ENCODE measurements around the gene LRRK1.
A peak's percentile ranks its signal among the peaks of the same experiment; 100 is the strongest.

LRRK1 gene

DNA sequence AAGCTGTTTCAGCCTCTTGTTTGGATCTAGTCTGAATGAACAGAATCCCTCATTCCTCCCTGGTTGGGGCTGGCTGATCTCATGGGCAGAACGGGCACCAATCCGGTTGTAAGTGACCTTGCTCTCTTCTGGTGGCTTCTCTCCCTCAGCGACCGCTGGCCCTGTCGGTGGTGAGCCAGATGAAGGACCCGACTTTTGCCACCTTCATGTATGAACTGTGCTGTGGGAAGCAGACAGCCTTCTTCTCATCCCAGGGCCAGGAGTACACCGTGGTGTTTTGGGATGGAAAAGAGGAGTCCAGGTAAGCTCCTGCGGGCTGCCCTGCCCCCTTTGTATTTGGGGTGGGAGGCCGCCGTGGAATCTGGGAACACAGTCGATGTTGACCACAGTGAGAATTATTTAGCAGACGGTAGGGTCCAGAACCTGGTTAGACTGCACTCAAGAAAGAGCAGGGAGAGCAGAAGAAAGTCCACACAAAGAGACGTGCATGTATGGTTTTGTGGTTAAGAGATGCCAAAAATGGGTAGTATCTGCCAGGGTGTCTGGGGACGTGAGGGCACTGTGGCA lies 138.8 kb downstream of the LRRK1 start:
- TF ChIP-seq, protein P1, sequence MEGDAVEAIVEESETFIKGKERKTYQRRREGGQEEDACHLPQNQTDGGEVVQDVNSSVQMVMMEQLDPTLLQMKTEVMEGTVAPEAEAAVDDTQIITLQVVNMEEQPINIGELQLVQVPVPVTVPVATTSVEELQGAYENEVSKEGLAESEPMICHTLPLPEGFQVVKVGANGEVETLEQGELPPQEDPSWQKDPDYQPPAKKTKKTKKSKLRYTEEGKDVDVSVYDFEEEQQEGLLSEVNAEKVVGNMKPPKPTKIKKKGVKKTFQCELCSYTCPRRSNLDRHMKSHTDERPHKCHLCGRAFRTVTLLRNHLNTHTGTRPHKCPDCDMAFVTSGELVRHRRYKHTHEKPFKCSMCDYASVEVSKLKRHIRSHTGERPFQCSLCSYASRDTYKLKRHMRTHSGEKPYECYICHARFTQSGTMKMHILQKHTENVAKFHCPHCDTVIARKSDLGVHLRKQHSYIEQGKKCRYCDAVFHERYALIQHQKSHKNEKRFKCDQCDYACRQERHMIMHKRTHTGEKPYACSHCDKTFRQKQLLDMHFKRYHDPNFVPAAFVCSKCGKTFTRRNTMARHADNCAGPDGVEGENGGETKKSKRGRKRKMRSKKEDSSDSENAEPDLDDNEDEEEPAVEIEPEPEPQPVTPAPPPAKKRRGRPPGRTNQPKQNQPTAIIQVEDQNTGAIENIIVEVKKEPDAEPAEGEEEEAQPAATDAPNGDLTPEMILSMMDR (IDR thresholded peaks at IDR 0.05; ENCODE audit: low read depth, low read length, missing control alignments): no peak
- no peak for DNase-seq (ENCODE audit: low read depth)

DNA sequence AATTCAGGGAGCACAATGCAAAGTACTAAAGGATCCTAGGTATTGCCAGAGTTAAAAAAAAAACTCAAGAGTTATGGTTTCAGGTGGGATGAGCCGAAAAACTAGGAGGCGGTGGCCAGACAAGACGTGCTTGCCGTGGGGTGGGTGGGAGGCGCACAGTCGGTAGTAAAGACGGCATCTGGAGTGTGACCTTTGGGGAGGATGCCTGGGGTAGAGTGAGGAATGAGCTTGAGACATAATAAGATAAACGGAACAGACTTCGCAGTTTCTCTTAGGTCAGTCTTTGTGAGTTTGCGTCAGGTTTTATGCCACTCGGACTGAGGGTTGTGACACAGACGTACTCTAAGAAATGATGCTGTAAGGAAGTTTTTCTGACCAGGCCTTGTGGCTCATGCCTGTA lies 139.6 kb downstream of the LRRK1 start:
- TF ChIP-seq, protein P1 (IDR thresholded peaks at IDR 0.05; ENCODE audit: low read depth, low read length, missing control alignments): no peak
- no peak for DNase-seq (ENCODE audit: low read depth)
- no peak overlapping the region for H3K4me3 ChIP-seq (ENCODE audit: low read depth, low read length)

More for the DNA sequence above, 138.8 kb downstream of the LRRK1 start:
- H3K4me3 ChIP-seq (ENCODE audit: low read depth, low read length): no peak overlapping the region

DNA sequence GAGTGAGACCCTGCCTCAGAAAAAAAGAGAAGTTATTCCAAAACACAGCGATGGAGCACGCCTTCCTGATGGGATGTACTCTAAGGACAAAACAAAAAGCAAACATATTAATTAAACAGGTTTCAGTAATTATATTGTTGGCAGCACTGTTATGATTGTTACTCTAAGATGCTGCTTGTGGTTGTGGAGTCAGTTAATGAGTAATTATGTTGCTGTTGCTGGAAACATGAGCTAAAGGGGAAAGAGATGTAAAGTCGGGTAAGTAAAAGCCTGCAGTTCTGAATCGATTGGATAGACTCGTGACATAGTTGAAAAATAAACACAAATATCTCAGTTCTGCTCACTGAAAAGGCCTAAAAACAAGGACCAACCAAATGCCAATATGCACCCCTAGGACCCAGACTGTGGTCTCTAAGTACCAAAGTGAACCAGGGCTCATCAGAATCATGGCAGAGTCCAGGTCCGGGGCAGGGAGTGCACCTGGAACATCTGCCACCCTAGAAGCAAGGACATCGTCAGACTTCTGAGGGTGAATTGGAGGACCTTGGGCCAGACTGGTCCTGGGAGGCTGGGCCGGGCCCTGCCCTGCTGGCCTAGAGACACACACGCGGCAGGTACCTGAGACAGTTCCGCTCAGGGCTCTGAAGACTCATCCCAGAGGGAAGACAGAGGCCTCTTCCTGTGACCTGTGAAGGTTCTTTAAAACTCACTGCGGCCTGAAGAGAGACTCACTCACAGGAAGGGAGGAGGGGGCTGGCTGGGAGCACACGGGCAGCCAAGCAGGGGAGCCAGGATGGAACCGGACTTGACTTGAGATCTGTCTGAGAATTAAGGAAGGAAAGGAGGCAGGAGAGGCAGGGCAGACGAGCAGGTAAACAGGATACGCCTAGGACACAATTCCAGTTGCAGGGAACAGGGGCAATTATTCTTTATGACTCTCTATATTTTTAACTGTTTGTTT lies 140.5 kb downstream of the LRRK1 start:
- DNase-seq (ENCODE audit: low read depth): no peak
- H3K4me3 ChIP-seq (ENCODE audit: low read depth, low read length): no peak overlapping the region
- TF ChIP-seq, protein P1 (IDR thresholded peaks at IDR 0.05; ENCODE audit: low read depth, low read length, missing control alignments): no peak

- TF ChIP-seq, protein P1 (IDR thresholded peaks at IDR 0.05; ENCODE audit: low read depth, low read length, missing control alignments): no peak
- no peak for DNase-seq (ENCODE audit: low read depth)
- H3K4me3 ChIP-seq (ENCODE audit: low read depth, low read length): no peak overlapping the region
Observed at GRCh38 chr15:101060576-101061551, 141.7 kb downstream of the LRRK1 start.

DNA sequence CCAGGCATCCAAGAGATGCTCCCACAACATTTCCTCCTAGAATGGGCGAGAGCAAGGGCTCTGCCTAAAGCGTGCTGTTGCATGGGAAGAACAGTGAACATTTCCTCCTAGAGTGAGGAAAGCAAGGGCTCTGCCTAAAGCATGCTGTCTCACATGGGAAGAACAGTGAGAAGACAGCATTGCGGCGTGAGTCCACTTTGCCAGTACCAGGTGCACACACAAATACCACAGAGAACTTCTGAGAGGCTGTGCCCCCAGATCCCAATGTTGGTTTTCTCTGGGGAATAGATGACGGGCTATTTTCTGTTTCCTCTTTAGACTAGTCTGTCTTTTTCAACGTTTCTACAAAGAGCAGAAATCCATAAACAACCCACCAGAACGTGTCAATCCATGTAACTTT lies 142.9 kb downstream of the LRRK1 start:
- no peak for DNase-seq (ENCODE audit: low read depth)
- TF ChIP-seq, protein P1 (IDR thresholded peaks at IDR 0.05; ENCODE audit: low read depth, low read length, missing control alignments): no peak
- H3K4me3 ChIP-seq (ENCODE audit: low read depth, low read length): no peak overlapping the region

- TF ChIP-seq, protein P1 (IDR thresholded peaks at IDR 0.05; ENCODE audit: low read depth, low read length, missing control alignments): no peak
- no peak overlapping the region for H3K4me3 ChIP-seq (ENCODE audit: low read depth, low read length)
- peak; percentile 44 for DNase-seq (ENCODE audit: low read depth)
Observed at GRCh38 chr15:101062471-101063171, 143.5 kb downstream of the LRRK1 start.

Measured in GM12864 (cell line).